HCT116 (cell line): ENCODE results near the gene ELFN2. TPM values are rescaled to one million over a fixed set of nuclear protein-coding genes. Genes with fewer than 3 reads are reported as not detected.

Experiments
- ATAC-seq: fragments of 200-7000 bp; cut with Tn5 transposase; 2 replicates; pipeline ENCODE4 v1.9.1; 2020; ENCODE audit warnings: mild to moderate bottlenecking, moderate library complexity
- BruUV-seq: library from RNA; stranded (reverse); fragments of 400-500 nt; replicated peaks from 2 replicates; lab custom pipeline; 2021; lab: Mats Ljungman, UMichigan
- CTCF ChIA-PET: fragments of 300-600 bp; sonication (Branson Sonifier 250); formaldehyde crosslinking; loops from one replicate; lab custom pipeline; 2021; ENCODE audit warnings: antibody characterized with exemption; lab: Charles Lee
- POLR2A ChIA-PET: fragments of 300-600, 350-600 bp; sonication (Branson Sonifier 250); formaldehyde crosslinking; loops from one replicate; lab custom pipeline; 2021; ENCODE audit warnings: antibody characterized with exemption; lab: Charles Lee
- RAD21 ChIA-PET, 2 experiments: fragments of 300-600 bp; sonication (Branson Sonifier 250); formaldehyde crosslinking; loops; one replicate each; lab custom pipeline; 2023; ENCODE audit warnings: low total read pairs in 2 of 2; ENCODE audit not compliant: uncharacterized antibody in 2 of 2, unreplicated experiment in 2 of 2, low non-redundant PET in 1 of 2; lab: Charles Lee
- DNase-seq: peaks from one replicate; pipeline ENCODE4 v3.0.0-alpha.2; 2010; ENCODE audit warnings: low read depth, low spot score
- H2AFZ ChIP-seq: fragments of 200-600 bp; shearing (Covaris generic), sonication (generic); 2 replicates; pipeline ENCODE4 v1.6.1; 2017; ENCODE audit warnings: low read depth, mixed run types, mixed read lengths, antibody characterized with exemption, low read length; ENCODE audit not compliant: poor library complexity, severe bottlenecking
- H3K27ac ChIP-seq: 2 replicates; pipeline ENCODE4 v1.5.1; 2012; ENCODE audit warnings: low read depth, low read length
- H3K27me3 ChIP-seq: fragments of 200-600 bp; sonication (generic); 2 replicates; pipeline ENCODE4 v1.6.1; 2016; ENCODE audit warnings: mixed run types, low read length, mixed read lengths; ENCODE audit not compliant: insufficient read depth
- H3K36me3 ChIP-seq, 2 experiments: fragments of 200-500 bp in 1 of 2; fragments of 200-600 bp in 1 of 2; sonication (Bioruptor generic) in 1 of 2; sonication (generic) in 1 of 2; 2 replicates each; pipeline versions ENCODE4 v1.5.1 to v1.6.1; 2014 to 2016; ENCODE audit warnings: low read length in 2 of 2, inconsistent platforms in 1 of 2, mixed read lengths in 1 of 2, mixed run types in 1 of 2; ENCODE audit not compliant: insufficient read depth in 2 of 2, control insufficient read depth in 1 of 2
- H3K4me1 ChIP-seq, 2 experiments: fragments of 200-600 bp in 1 of 2; sonication (generic) in 1 of 2; 2 replicates each; pipeline versions ENCODE4 v1.5.1 to v1.6.1; 2012 to 2017; ENCODE audit warnings: low read length in 2 of 2, inconsistent platforms in 1 of 2, mild to moderate bottlenecking in 1 of 2, mixed read lengths in 1 of 2, mixed run types in 1 of 2, moderate library complexity in 1 of 2; ENCODE audit not compliant: insufficient read depth in 2 of 2, control insufficient read depth in 1 of 2
- H3K4me2 ChIP-seq: fragments of 200-600 bp; sonication (generic); 2 replicates; pipeline ENCODE4 v1.6.1; 2017; ENCODE audit warnings: mixed run types, low read length, mixed read lengths
- H3K4me3 ChIP-seq, 2 experiments: fragments of 200-600 bp in 1 of 2; sonication (generic) in 1 of 2; replicated peaks in 1 of 2; 2 replicates each; pipeline ENCODE4 v1.5.1; 2011 to 2016; ENCODE audit warnings: low read length in 2 of 2, control low read depth in 1 of 2, low read depth in 1 of 2, mild to moderate bottlenecking in 1 of 2, mixed read lengths in 1 of 2, mixed run types in 1 of 2
- H3K79me2 ChIP-seq: fragments of 200-600 bp; sonication (generic); 2 replicates; pipeline ENCODE4 v1.6.1; 2017; ENCODE audit warnings: mild to moderate bottlenecking, mixed run types, low read length, moderate library complexity, mixed read lengths; ENCODE audit not compliant: insufficient read depth
- H3K9ac ChIP-seq: fragments of 200-600 bp; sonication (generic); 2 replicates; pipeline ENCODE4 v1.6.1; 2016; ENCODE audit warnings: low read length, mixed read lengths
- H3K9me2 ChIP-seq: fragments of 200-600 bp; sonication (generic), shearing (Covaris generic); 2 replicates; pipeline ENCODE4 v1.6.1; 2017; ENCODE audit warnings: mixed run types, mild to moderate bottlenecking, moderate library complexity; ENCODE audit not compliant: insufficient read depth
- H3K9me3 ChIP-seq, 2 experiments: fragments of 200-500 bp in 1 of 2; fragments of 200-600 bp in 1 of 2; sonication (Bioruptor generic) in 1 of 2; sonication (generic) in 1 of 2; 2 replicates each; pipeline ENCODE4 v1.6.1; 2014 to 2017; ENCODE audit warnings: low read length in 2 of 2, mixed read lengths in 2 of 2, inconsistent platforms in 1 of 2, low read depth in 1 of 2, mild to moderate bottlenecking in 1 of 2, mixed run types in 1 of 2, moderate library complexity in 1 of 2; ENCODE audit not compliant: control insufficient read depth in 1 of 2, insufficient read depth in 1 of 2
- H4K20me1 ChIP-seq: fragments of 200-600 bp; sonication (generic), shearing (Covaris generic); 2 replicates; pipeline ENCODE4 v1.6.1; 2017; ENCODE audit warnings: mixed run types, mild to moderate bottlenecking, moderate library complexity; ENCODE audit not compliant: insufficient read depth
- ATF3 ChIP-seq: IDR thresholded peaks from 2 replicates; pipeline ENCODE4 v1.6.1; 2012
- CEBPB ChIP-seq: IDR thresholded peaks from 2 replicates; pipeline ENCODE4 v1.6.1; 2012; ENCODE audit warnings: low read depth
- EGR1 ChIP-seq: IDR thresholded peaks from 2 replicates; pipeline ENCODE4 v1.6.1; 2012; ENCODE audit warnings: low read depth
- ELF1 ChIP-seq: IDR thresholded peaks from 2 replicates; pipeline ENCODE4 v1.6.1; 2012; ENCODE audit warnings: low read depth, borderline replicate concordance
- EZH2phosphoT487 ChIP-seq: fragments of 200-600 bp; IDR thresholded peaks from 2 replicates; pipeline ENCODE4 v1.6.1; 2018; ENCODE audit warnings: antibody characterized with exemption, borderline replicate concordance
- MAX ChIP-seq: IDR thresholded peaks from 2 replicates; pipeline ENCODE4 v1.6.1; 2012
- POLR2A ChIP-seq: IDR thresholded peaks from 2 replicates; pipeline ENCODE4 v1.7.0; 2011; ENCODE audit warnings: borderline replicate concordance; ENCODE audit not compliant: insufficient read depth, insufficient read length; ENCODE audit errors: extremely low read depth
- POLR2AphosphoS5 ChIP-seq: IDR thresholded peaks from 2 replicates; pipeline ENCODE4 v1.6.1; 2011; ENCODE audit warnings: mild to moderate bottlenecking, low read depth, low read length, moderate library complexity
- SP1 ChIP-seq: IDR thresholded peaks from 2 replicates; pipeline ENCODE4 v1.6.1; 2012; ENCODE audit warnings: low read depth
- TCF7L2 ChIP-seq: IDR thresholded peaks from 2 replicates; pipeline ENCODE4 v1.7.0; 2011; ENCODE audit warnings: borderline replicate concordance, inconsistent platforms; ENCODE audit not compliant: insufficient read depth, insufficient read length; ENCODE audit errors: extremely low read depth
- YY1 ChIP-seq: IDR thresholded peaks from 2 replicates; pipeline ENCODE4 v1.6.1; 2011; ENCODE audit warnings: low read length, low read depth, moderate library complexity, mild to moderate bottlenecking; ENCODE audit not compliant: insufficient replicate concordance; ENCODE audit errors: extremely low read depth
- ZFX ChIP-seq: fragments of 450-650 bp; IDR thresholded peaks from 2 replicates; pipeline ENCODE4 v1.6.1; 2017
- ZNF274 ChIP-seq: fragments of 200-500 bp; sonication (Bioruptor generic); IDR thresholded peaks from 2 replicates; pipeline ENCODE4 v1.6.1; 2014; ENCODE audit warnings: mild to moderate bottlenecking, low read depth, low read length, inconsistent platforms
- intact Hi-C: fragments of 100-400 bp; cut with micrococcal nuclease; formaldehyde crosslinking; loops from 2 replicates; pipeline ENCODE4 v1.10.0; 2022
- total RNA-seq: library from RNA; stranded (reverse); gene quantifications from one replicate; pipeline ENCODE4 v1.2.1, GENCODE V29; 2021; ENCODE audit not compliant: unreplicated experiment

The ELFN2 gene
- total RNA-seq, 1 experiment from 2014 or later, result 45.4 TPM

- no peaks in the 10 kb centered on the region for H3K9me3 ChIP-seq
- no peaks in the 10 kb centered on the region for H3K9me2 ChIP-seq
- H3K27me3 ChIP-seq, result no peaks in the 10 kb centered on the region
- peaks cover 93% of the 10 kb centered on the region for H3K79me2 ChIP-seq
- no peaks in the 10 kb centered on the region for H4K20me1 ChIP-seq
- intact Hi-C loops, result no loop called here
- DNase-seq (no peak), ATAC-seq (peak; percentile 32)
- CTCF ChIA-PET, result no interaction called here
- H2AFZ ChIP-seq, result no peak overlapping the region
- peak overlapping the region; percentile 85 for H3K4me2 ChIP-seq
- TF ChIP-seq TCF7L2, result no peak
- no peak for TF ChIP-seq MAX
- TF ChIP-seq ZNF274, result no peak
- TF ChIP-seq SP1, result no peak
- TF ChIP-seq EGR1, result no peak
- no peak for TF ChIP-seq EZH2phosphoT487
- no peak for TF ChIP-seq ZFX
- POLR2A ChIA-PET, result no interaction called here
- peak overlapping the region; percentile 44 to 59 for H3K4me3 ChIP-seq
- H3K4me1 ChIP-seq, result peaks cover 6 to 50% of the 10 kb centered on the region in 2 experiments; a peak in 3 of 4 replicates
- H3K9ac ChIP-seq, result peak overlapping the region; percentile 58
- RAD21 ChIA-PET, result no interaction called here
- peak overlapping the region; percentile 48; the same call in 1 of the 2 replicates for H3K27ac ChIP-seq
- BruUV-seq, result no TSS peak
- H3K36me3 ChIP-seq, result no peaks in the 10 kb centered on the region; a peak in 1 of 4 replicates
Observed at GRCh38 chr22:37420686-37421467, 6.4 kb downstream of the ELFN2 start.

GRCh38 chr22:37419969-37420685, 7.2 kb downstream of the ELFN2 start:
- ChIA-PET CTCF (no interaction called here), POLR2A (no interaction called here)
- Histone ChIP-seq H3K4me1 (peaks cover 6 to 43% of the 10 kb centered on the region in 2 experiments; a peak in 3 of 4 replicates), H3K27ac (peak overlapping the region; percentile 48; the same call in 1 of the 2 replicates), H3K9me3 (no peaks in the 10 kb centered on the region), H3K79me2 (peaks cover 93% of the 10 kb centered on the region), H2AFZ (no peak overlapping the region), H3K36me3 (no peaks in the 10 kb centered on the region; a peak in 1 of 4 replicates), H3K4me2 (peak overlapping the region; percentile 85), H4K20me1 (no peaks in the 10 kb centered on the region), H3K27me3 (no peaks in the 10 kb centered on the region)
- DNase-seq, result no peak
- no peak for TF ChIP-seq YY1
- no peak for TF ChIP-seq POLR2AphosphoS5
- TF ChIP-seq ELF1, result no peak
- TF ChIP-seq TCF7L2, result no peak
- no peak for TF ChIP-seq ATF3
- no peak for TF ChIP-seq CEBPB
- TF ChIP-seq SP1, result no peak
- TF ChIP-seq MAX, result peak; percentile 42; the same call in 1 of the 2 replicates
- TF ChIP-seq POLR2A, result no peak
- TF ChIP-seq, all 23 proteins: peak for 1
- Histone ChIP-seq H3K9ac (peak overlapping the region; percentile 58), H3K9me2 (no peaks in the 10 kb centered on the region), H3K4me3 (peak overlapping the region; percentile 44 to 59)
- ATAC-seq, result peak; percentile 71
- intact Hi-C loops, result no loop called here
- no TSS peak for BruUV-seq
- RAD21 ChIA-PET, result no interaction called here
